ENCODE results near the gene CNTNAP5. TPM values are rescaled to one million over a fixed set of nuclear protein-coding genes. Genes with fewer than 3 reads are reported as not detected.

Gene CNTNAP5
- total and polyA plus RNA-seq, 2 donors (not counting 3 experiments of a cell fraction or from before 2014, with no cell fraction given): not detected

- no peak overlapping the region for H3K27ac ChIP-seq (ENCODE audit: insufficient read depth, low read depth, low read length)
- FAIRE-seq (no peak), DNase-seq (ENCODE audit: low read depth, low spot score) (no peak)
- no peak overlapping the region for H3K9ac ChIP-seq (replicated peaks; ENCODE audit: extremely low read depth, insufficient read depth, low read length)
- no peaks in the 10 kb centered on the region for H3K27me3 ChIP-seq (ENCODE audit: control insufficient read depth in 2 of 2, insufficient read depth in 2 of 2, low read length in 2 of 2)
- H3K9me1 ChIP-seq (replicated peaks; ENCODE audit: control insufficient read depth, extremely low read depth, insufficient read depth, low read length): no peaks in the 10 kb centered on the region
- no peak overlapping the region for H3K4me3 ChIP-seq (replicated peaks in 1 of 3; ENCODE audit: insufficient read depth in 1 of 3, low read depth in 1 of 3, low read length in 3 of 3)
- ChIA-PET POLR2A (no interaction called here), CTCF (no interaction called here)
- H4K20me1 ChIP-seq (replicated peaks; ENCODE audit: control insufficient read depth, extremely low read depth, insufficient read depth, low read length): no peaks in the 10 kb centered on the region
- H3K4me2 ChIP-seq (ENCODE audit: insufficient read depth, low read length): no peak overlapping the region
- H3K36me3 ChIP-seq (ENCODE audit: control insufficient read depth in 2 of 2, extremely low read depth in 1 of 2, insufficient read depth in 2 of 2, low read length in 2 of 2): no peaks in the 10 kb centered on the region
- dilution Hi-C loops (cut with MboI; ENCODE audit: extremely low pct_ligation_motif_present, low sequenced_read_pairs): no loop called here
- H2AFZ ChIP-seq (ENCODE audit: low read depth, low read length): no peak overlapping the region
- H3K79me2 ChIP-seq (ENCODE audit: control insufficient read depth, insufficient read depth, low read length): no peaks in the 10 kb centered on the region
- H3K4me1 ChIP-seq (ENCODE audit: control insufficient read depth, extremely low read depth, insufficient read depth, low read length): no peaks in the 10 kb centered on the region
- no peak for TF ChIP-seq EZH2 (IDR thresholded peaks at IDR 0.05; ENCODE audit: borderline replicate concordance, low read depth, low read length, severe bottlenecking)
- TF ChIP-seq, protein P1, sequence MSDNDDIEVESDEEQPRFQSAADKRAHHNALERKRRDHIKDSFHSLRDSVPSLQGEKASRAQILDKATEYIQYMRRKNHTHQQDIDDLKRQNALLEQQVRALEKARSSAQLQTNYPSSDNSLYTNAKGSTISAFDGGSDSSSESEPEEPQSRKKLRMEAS (IDR thresholded peaks at IDR 0.05; ENCODE audit: insufficient read depth, insufficient read length): no peak
- no peak for TF ChIP-seq FOS (IDR thresholded peaks at IDR 0.05; ENCODE audit: borderline replicate concordance, insufficient read depth, low read length)
- TF ChIP-seq MYC (IDR thresholded peaks at IDR 0.05; ENCODE audit: low read depth, low read length): no peak
- no peak for TF ChIP-seq POLR2AphosphoS5 (IDR thresholded peaks at IDR 0.05; ENCODE audit: insufficient read depth, low read depth, low read length)
- TF ChIP-seq, protein P2, sequence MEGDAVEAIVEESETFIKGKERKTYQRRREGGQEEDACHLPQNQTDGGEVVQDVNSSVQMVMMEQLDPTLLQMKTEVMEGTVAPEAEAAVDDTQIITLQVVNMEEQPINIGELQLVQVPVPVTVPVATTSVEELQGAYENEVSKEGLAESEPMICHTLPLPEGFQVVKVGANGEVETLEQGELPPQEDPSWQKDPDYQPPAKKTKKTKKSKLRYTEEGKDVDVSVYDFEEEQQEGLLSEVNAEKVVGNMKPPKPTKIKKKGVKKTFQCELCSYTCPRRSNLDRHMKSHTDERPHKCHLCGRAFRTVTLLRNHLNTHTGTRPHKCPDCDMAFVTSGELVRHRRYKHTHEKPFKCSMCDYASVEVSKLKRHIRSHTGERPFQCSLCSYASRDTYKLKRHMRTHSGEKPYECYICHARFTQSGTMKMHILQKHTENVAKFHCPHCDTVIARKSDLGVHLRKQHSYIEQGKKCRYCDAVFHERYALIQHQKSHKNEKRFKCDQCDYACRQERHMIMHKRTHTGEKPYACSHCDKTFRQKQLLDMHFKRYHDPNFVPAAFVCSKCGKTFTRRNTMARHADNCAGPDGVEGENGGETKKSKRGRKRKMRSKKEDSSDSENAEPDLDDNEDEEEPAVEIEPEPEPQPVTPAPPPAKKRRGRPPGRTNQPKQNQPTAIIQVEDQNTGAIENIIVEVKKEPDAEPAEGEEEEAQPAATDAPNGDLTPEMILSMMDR (IDR thresholded peaks at IDR 0.05; ENCODE audit: extremely low read depth in 1 of 2, insufficient read depth in 1 of 2, low read depth in 1 of 2, low read length in 2 of 2): no peak
- BruUV-seq (replicated peaks): no TSS peak
- peaks cover 6% of the 10 kb centered on the region for H3K9me3 ChIP-seq (replicated peaks; ENCODE audit: control insufficient read depth, insufficient read depth, low read length)
- intact Hi-C loops (cut with micrococcal nuclease): no loop called here
These were observed 113.0 kb downstream of the CNTNAP5 start for GRCh38 chr2:124138076-124138475.

Data from endothelial cell of umbilical vein (primary cell).